ENCODE results near the gene C3orf49. TPM values are rescaled to one million over a fixed set of nuclear protein-coding genes. Genes with fewer than 3 reads are reported as not detected.

The C3orf49 gene
- total and polyA plus RNA-seq, 2 donors from 2014 or later = not detected

DNA sequence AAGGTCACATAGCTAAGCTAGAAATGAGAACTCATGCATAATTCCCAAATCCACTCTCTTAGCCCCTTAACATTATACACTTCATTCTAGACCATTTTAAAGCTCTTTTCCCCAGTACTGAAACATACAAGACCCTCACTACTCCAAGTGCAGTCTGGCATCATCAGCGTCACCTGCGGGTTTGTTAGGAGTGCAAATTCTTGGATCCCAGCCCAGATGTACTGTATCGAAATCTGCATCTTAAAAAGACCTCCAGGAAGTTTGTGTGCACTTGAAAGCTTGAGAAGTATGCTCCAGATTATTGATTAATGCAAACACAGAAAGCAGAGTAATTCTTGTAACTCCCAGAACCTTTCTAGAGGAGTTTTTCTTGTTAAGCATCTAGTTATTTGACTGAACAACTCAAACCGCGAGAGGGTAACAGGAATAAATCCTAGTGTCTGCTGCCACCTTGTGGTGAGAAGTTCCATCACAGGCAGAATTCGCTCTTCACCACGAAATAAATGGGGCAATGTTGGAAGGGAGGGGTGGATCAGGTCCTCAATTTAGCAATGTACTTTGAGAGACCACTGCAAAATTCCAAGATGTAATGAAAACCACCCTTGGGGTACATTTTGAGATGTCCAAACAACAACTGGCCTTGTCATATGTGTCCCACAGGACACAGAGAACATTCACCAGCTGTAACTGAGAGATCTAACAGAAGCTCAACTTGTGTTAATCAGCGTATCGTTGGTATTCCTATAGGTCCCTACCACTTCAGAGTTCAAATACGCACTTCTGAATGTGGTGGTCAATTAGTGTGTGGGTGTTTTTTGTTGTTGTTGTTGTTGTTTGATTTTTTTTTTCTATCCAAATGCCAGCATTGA, 583 bp upstream of the C3orf49 start:
- TF ChIP-seq, protein P1, sequence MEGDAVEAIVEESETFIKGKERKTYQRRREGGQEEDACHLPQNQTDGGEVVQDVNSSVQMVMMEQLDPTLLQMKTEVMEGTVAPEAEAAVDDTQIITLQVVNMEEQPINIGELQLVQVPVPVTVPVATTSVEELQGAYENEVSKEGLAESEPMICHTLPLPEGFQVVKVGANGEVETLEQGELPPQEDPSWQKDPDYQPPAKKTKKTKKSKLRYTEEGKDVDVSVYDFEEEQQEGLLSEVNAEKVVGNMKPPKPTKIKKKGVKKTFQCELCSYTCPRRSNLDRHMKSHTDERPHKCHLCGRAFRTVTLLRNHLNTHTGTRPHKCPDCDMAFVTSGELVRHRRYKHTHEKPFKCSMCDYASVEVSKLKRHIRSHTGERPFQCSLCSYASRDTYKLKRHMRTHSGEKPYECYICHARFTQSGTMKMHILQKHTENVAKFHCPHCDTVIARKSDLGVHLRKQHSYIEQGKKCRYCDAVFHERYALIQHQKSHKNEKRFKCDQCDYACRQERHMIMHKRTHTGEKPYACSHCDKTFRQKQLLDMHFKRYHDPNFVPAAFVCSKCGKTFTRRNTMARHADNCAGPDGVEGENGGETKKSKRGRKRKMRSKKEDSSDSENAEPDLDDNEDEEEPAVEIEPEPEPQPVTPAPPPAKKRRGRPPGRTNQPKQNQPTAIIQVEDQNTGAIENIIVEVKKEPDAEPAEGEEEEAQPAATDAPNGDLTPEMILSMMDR (IDR thresholded peaks at IDR 0.05; ENCODE audit: borderline replicate concordance, extremely low read depth, insufficient read depth) = peak; percentile 86
- H3K27me3 ChIP-seq (ENCODE audit: control insufficient read depth, insufficient read depth, low read length) = no peaks in the 10 kb centered on the region
- no peaks in the 10 kb centered on the region for H3K9me3 ChIP-seq (ENCODE audit: control insufficient read depth in 2 of 3, insufficient read depth in 1 of 3, low read length in 3 of 3)
- H3K9ac ChIP-seq (ENCODE audit: low read length in 3 of 3) = no peak overlapping the region
- intact Hi-C loops (cut with DNase I) = loop anchor here (5.0 kb wide), 1 partner anchor 466 kb away; no protein-coding TSS in a partner anchor
- FAIRE-seq (peak; percentile 27), DNase-seq (peak in 4 of 5 donors; percentile 52 to 79 (median 65))
- H3K4me3 ChIP-seq (ENCODE audit: low read length in 3 of 3) = peak overlapping the region in 1 of 3 donors; percentile 13
- no peak overlapping the region for H3K27ac ChIP-seq (ENCODE audit: low read depth in 2 of 2, low read length in 2 of 2)
- H3K4me1 ChIP-seq (ENCODE audit: control insufficient read depth in 2 of 3, insufficient read depth in 2 of 3, low read depth in 1 of 3, low read length in 3 of 3) = no peaks in the 10 kb centered on the region
- H3K36me3 ChIP-seq (ENCODE audit: control insufficient read depth in 2 of 3, insufficient read depth in 3 of 3, low read length in 3 of 3) = no peaks in the 10 kb centered on the region

DNA sequence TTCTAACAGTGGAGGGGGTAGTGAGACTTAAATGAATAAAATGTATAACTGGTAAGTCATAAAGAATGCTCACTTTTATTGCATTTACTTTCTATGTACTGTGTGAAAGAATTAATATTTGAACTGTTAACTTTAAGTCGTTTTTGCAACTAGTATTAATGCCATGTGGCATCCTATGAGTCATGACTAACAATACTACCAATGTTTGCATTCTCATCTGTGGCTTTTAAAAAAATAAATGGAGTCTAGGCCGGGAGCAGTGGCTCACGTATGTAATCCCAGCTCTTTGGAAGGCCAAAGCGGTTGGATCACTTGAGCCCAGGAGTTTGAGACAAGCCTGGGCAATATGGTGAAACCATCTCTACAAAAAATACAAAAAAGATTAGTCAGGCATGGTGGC, 5.2 kb downstream of the C3orf49 start:
- H3K4me1 ChIP-seq (ENCODE audit: control insufficient read depth in 2 of 3, insufficient read depth in 2 of 3, low read depth in 1 of 3, low read length in 3 of 3) = no peaks in the 10 kb centered on the region
- intact Hi-C loops (cut with DNase I) = no loop called here
- H3K4me3 ChIP-seq (ENCODE audit: low read length in 3 of 3) = no peak overlapping the region
- peaks cover 0 to 2% (median 0%) of the 10 kb centered on the region in 3 donors for H3K36me3 ChIP-seq (ENCODE audit: control insufficient read depth in 2 of 3, insufficient read depth in 3 of 3, low read length in 3 of 3)
- H3K9ac ChIP-seq (ENCODE audit: low read length in 3 of 3) = no peak overlapping the region
- TF ChIP-seq, protein P1 (IDR thresholded peaks at IDR 0.05; ENCODE audit: borderline replicate concordance, extremely low read depth, insufficient read depth) = no peak
- H3K27me3 ChIP-seq (ENCODE audit: control insufficient read depth, insufficient read depth, low read length) = no peaks in the 10 kb centered on the region
- FAIRE-seq (no peak), DNase-seq (no peak)
- no peaks in the 10 kb centered on the region for H3K9me3 ChIP-seq (ENCODE audit: control insufficient read depth in 2 of 3, insufficient read depth in 1 of 3, low read length in 3 of 3)
- no peak overlapping the region for H3K27ac ChIP-seq (ENCODE audit: low read depth in 2 of 2, low read length in 2 of 2)

DNA sequence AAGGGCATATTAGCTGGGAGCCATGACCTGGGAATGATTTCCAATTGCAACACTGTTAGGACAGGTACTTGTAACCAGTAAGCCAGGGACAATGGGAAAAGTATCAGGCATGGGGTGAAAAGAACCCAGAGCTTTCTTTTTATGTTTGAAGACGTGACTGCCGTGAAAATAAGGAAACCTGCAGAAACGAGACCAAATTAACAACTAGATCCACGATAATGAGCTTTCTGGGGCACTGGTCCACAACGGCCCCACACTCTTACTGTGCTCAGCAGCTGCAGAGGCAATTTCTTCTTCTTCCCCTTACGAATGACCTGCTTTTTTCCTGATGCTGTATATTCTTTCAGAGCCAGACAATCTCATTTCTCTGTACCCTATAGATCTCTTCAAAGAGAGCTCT, 11.4 kb downstream of the C3orf49 start:
- Histone ChIP-seq H3K27me3 (ENCODE audit: control insufficient read depth, insufficient read depth, low read length) (no peaks in the 10 kb centered on the region), H3K27ac (ENCODE audit: low read depth in 2 of 2, low read length in 2 of 2) (no peak overlapping the region), H3K9me3 (ENCODE audit: control insufficient read depth in 2 of 3, insufficient read depth in 1 of 3, low read length in 3 of 3) (no peaks in the 10 kb centered on the region), H3K9ac (ENCODE audit: low read length in 3 of 3) (no peak overlapping the region), H3K36me3 (ENCODE audit: control insufficient read depth in 2 of 3, insufficient read depth in 3 of 3, low read length in 3 of 3) (peaks cover 0 to 16% (median 14%) of the 10 kb centered on the region in 3 donors), H3K4me1 (ENCODE audit: control insufficient read depth in 2 of 3, insufficient read depth in 2 of 3, low read depth in 1 of 3, low read length in 3 of 3) (no peaks in the 10 kb centered on the region), H3K4me3 (ENCODE audit: low read length in 3 of 3) (no peak overlapping the region)
- TF ChIP-seq, protein P1 (IDR thresholded peaks at IDR 0.05; ENCODE audit: borderline replicate concordance, extremely low read depth, insufficient read depth) = no peak
- DNase-seq = no peak
- intact Hi-C loops (cut with DNase I) = no loop called here
- FAIRE-seq = no peak

Measured in kidney (tissue), 14 donors.